ENCODE measurements around the gene LRMDA. TPM values are rescaled to one million over a fixed set of nuclear protein-coding genes. Genes with fewer than 3 reads are reported as not detected.

Gene LRMDA
- total RNA-seq, 4 donors from 2014 or later, result 0.76 to 6.4 (median 1.3) TPM

- TF ChIP-seq POLR2A (IDR thresholded peaks at IDR 0.05), result no peak
- TF ChIP-seq, protein P1, sequence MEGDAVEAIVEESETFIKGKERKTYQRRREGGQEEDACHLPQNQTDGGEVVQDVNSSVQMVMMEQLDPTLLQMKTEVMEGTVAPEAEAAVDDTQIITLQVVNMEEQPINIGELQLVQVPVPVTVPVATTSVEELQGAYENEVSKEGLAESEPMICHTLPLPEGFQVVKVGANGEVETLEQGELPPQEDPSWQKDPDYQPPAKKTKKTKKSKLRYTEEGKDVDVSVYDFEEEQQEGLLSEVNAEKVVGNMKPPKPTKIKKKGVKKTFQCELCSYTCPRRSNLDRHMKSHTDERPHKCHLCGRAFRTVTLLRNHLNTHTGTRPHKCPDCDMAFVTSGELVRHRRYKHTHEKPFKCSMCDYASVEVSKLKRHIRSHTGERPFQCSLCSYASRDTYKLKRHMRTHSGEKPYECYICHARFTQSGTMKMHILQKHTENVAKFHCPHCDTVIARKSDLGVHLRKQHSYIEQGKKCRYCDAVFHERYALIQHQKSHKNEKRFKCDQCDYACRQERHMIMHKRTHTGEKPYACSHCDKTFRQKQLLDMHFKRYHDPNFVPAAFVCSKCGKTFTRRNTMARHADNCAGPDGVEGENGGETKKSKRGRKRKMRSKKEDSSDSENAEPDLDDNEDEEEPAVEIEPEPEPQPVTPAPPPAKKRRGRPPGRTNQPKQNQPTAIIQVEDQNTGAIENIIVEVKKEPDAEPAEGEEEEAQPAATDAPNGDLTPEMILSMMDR (IDR thresholded peaks at IDR 0.05), result no peak
These were observed 426.9 kb downstream of the LRMDA start for GRCh38 chr10:75858339-75858738.

DNA sequence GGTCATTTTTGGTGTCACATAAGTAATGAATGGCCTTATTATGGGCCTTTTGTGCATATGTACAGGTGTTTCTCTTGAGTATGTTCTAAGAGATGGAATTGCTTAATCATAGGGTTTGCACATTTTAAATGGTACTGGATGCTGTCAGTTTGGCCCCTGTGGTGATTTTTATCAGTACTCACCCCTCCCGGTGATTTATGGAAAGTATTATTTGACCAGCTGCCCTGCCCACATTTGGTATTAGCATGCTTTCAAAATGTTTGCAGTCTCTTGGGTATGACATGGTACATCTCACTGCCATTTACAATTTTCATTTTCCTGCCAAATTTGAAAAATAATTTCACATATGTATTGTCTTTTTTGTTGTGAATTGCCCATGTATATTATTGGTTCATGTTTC lies 427.7 kb downstream of the LRMDA start:
- H3K4me3 ChIP-seq (ENCODE audit: low read depth, poor library complexity, severe bottlenecking), result no peak overlapping the region
- intact Hi-C loops (cut with DNase I; ENCODE audit: low total_unique reads), result no loop called here
- no peak for TF ChIP-seq POLR2A (IDR thresholded peaks at IDR 0.05)
- TF ChIP-seq, protein P1 (IDR thresholded peaks at IDR 0.05), result no peak
- DNase-seq (ENCODE audit: low spot score in 2 of 2), result no peak
- WGBS, 2 donors, result 84 to 91% methylated on average over 1 of the region's 1 CpG

More at GRCh38 chr10:75858339-75858738, 426.9 kb downstream of the LRMDA start:
- intact Hi-C loops (cut with DNase I; ENCODE audit: low total_unique reads), result no loop called here
- WGBS, 2 donors, result 94 to 100% methylated on average over 1 of the region's 1 CpG
- H3K4me3 ChIP-seq (ENCODE audit: low read depth, poor library complexity, severe bottlenecking), result no peak overlapping the region
- no peak for DNase-seq (ENCODE audit: low spot score in 2 of 2)

DNA sequence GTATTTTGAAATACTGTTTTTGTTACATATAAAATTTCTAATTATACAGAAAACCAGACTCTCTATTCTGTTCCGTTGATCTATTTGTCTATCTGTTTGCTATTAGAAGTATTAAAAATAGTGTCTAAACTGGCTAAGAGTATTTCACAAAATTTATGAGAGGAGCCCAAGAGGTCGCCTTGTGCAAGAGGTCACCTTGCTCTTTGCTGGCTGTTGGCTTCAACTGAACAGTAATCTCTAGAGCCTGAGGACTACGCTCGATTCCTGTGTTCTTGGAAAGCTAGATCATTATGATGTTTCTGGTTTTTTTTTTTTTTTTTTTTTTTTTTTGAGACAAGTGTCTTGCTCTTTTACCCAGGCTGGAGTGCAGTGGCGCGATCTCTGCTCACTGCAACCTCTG lies 428.6 kb downstream of the LRMDA start:
- TF ChIP-seq, protein P1 (IDR thresholded peaks at IDR 0.05), result no peak
- TF ChIP-seq POLR2A (IDR thresholded peaks at IDR 0.05), result no peak
- intact Hi-C loops (cut with DNase I; ENCODE audit: low total_unique reads), result no loop called here
- 66 to 75% methylated on average over 6 of the region's 6 CpGs for WGBS, 2 donors
- H3K4me3 ChIP-seq (ENCODE audit: low read depth, poor library complexity, severe bottlenecking), result no peak overlapping the region
- no peak for DNase-seq (ENCODE audit: low spot score in 2 of 2)

GRCh38 chr10:75861582-75861981 lies 430.2 kb downstream of the LRMDA start:
- TF ChIP-seq, protein P1 (IDR thresholded peaks at IDR 0.05), result no peak
- no peak for TF ChIP-seq POLR2A (IDR thresholded peaks at IDR 0.05)
- H3K4me3 ChIP-seq (ENCODE audit: low read depth, poor library complexity, severe bottlenecking), result no peak overlapping the region

GRCh38 chr10:75862935-75863334 lies 431.5 kb downstream of the LRMDA start:
- WGBS, 2 donors, result 81 to 91% methylated on average over 4 of the region's 4 CpGs
- intact Hi-C loops (cut with DNase I; ENCODE audit: low total_unique reads), result no loop called here
- DNase-seq (ENCODE audit: low spot score in 2 of 2), result no peak
- no peak for TF ChIP-seq POLR2A (IDR thresholded peaks at IDR 0.05)
- TF ChIP-seq, protein P1 (IDR thresholded peaks at IDR 0.05), result no peak
- H3K4me3 ChIP-seq (ENCODE audit: low read depth, poor library complexity, severe bottlenecking), result no peak overlapping the region

More at GRCh38 chr10:75861582-75861981, 430.2 kb downstream of the LRMDA start:
- intact Hi-C loops (cut with DNase I; ENCODE audit: low total_unique reads), result no loop called here
- DNase-seq (ENCODE audit: low spot score in 2 of 2), result no peak

DNA sequence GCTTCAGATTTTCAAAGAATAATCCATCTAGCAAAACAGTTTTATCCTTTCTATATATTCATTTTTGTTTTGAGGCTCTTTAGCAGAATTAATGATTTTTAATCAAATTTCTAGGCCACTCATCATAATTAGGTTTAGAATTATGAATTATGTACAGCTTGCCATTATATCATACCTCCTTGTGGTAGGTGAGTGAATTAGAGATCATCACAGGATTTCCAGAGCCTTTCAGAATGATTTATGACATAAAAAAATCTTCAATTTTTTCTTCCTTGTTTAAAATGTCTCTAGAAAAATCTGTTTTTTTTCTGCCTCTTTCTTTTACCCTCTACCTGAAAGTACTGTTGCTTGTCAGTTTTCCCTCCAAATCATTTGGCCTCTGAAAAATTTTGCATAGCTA lies 433.3 kb downstream of the LRMDA start:
- no peak for TF ChIP-seq POLR2A (IDR thresholded peaks at IDR 0.05)
- TF ChIP-seq, protein P1 (IDR thresholded peaks at IDR 0.05), result no peak
- H3K4me3 ChIP-seq (ENCODE audit: low read depth, poor library complexity, severe bottlenecking), result no peak overlapping the region
- intact Hi-C loops (cut with DNase I; ENCODE audit: low total_unique reads), result no loop called here
- DNase-seq (ENCODE audit: low spot score in 2 of 2), result no peak
